GM18502 (cell line): ENCODE results near the gene FHIT.
A peak's percentile ranks its signal among the peaks of the same experiment; 100 is the strongest.

Experiments
- ATAC-seq: cut with Tn5 transposase; IDR thresholded peaks from one replicate; pipeline ENCODE4 v1.9.1; 2021; ENCODE audit warnings: mild to moderate bottlenecking; ENCODE audit not compliant: unreplicated experiment, poor library complexity

The FHIT gene

GRCh38 chr3:60603860-60604259, 647.4 kb downstream of the FHIT start:
- ATAC-seq = no peak

GRCh38 chr3:60600848-60601247, 650.4 kb downstream of the FHIT start:
- ATAC-seq = no peak

DNA sequence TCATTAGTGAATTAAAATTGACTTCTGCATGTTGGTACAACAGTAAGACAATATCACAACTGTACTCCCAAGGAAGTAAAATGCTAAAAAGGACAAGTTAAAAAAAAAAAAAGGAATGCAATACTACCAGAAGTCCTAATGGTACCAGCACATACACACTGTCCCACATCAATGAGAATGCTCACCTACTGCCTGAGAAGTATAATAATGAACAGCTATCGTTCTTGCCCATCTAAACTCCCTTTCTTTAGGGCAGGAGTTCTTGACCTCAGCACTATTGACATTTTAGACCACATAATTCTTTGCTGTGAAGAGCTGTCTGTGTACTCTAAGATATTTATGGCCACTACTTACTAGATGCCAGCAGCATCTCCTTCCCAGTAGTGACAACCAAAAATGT, 651.7 kb downstream of the FHIT start:
- ATAC-seq = no peak

GRCh38 chr3:60598671-60599070, 652.6 kb downstream of the FHIT start:
- no peak for ATAC-seq

DNA sequence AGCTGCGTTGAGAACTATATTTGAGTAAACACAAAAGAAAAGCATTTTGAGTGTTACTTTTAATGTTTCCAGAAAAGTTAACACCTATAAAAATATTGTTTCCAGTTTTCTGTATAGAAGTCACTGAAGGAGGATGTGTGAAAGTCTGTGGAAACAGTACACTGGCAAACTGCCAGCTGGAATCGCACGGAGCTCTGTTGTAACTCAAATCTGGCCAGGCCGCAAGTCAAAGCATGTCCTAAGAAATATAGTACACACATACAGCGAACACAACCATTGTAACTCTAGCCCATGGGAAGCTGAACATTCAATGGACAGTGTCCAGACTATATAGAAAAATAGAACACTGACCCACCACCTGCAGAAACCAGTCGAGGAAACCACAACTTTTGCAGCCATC, 657.2 kb downstream of the FHIT start:
- ATAC-seq = no peak

DNA sequence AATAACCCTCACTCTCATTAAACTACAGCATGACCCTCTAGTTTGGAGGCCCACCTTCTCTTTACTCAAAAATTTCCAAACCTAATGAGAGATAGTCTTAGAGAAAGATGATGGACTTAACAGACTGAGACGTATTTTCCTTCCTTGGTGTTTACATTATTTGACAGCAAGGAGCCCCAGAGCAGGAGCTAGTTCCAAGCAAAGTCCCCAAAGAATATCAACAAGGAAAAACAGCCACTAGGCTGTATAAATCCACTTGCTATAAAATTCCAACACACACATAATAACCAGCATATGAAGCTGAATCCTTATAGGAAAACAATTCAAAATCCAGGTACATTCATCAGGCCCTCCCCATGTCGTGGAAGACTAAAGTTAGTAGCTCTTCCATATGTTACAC, 660.0 kb downstream of the FHIT start:
- ATAC-seq = no peak

DNA sequence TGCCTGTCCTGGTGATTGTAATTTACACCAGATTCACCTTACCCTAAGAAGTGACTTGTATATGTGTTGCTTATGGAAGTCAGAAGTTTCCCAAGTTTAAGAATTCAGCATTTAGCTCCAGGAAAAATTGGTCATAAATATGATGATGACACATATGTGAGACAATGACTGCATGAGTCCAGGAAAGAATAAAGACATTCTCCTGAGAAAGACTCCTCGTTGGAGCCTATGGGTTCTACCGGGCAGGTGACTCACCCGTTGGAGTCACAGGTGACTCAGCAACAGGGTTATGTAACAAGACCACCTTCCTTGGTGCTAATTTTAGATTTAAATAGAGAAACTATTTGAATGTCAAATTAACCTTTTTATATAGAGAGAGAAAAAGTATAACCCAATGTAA, 662.4 kb downstream of the FHIT start:
- ATAC-seq = no peak

DNA sequence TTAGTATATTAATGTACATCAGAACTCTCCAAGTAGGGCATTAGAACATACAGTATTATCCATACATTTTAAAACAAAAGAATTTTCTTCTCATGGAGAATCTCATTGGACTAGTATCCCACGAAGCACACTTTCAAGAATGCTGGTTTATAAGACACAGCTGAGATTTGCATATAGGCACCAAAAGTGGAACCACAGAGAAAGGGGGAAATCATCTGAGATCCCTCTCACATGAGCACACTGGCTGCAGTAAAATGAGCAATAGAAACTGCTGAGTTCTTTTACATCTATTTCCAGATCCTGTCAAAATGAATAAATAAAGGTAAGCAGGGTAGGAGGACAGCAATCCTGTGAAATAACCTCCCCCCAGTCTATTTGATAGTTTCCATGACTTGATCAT, 665.3 kb downstream of the FHIT start:
- ATAC-seq = no peak

DNA sequence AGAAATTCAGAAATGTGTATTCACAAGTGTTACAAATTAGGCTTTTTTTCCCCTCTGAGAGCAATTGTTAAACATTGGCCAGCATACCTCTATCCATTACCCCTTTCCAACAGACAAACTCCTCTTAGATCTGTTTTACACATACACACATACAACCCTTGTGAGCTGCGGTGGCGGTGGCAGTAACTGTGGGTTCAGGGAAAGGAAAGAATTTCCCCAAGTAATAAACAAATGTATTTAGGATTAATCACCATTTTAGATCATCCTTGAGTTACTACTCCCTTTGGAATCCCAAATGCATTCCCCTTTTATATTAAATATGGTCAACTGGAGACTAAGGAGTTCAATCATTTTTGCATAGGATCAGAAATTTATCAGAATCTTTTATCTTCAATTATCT, 667.0 kb downstream of the FHIT start:
- ATAC-seq = no peak

DNA sequence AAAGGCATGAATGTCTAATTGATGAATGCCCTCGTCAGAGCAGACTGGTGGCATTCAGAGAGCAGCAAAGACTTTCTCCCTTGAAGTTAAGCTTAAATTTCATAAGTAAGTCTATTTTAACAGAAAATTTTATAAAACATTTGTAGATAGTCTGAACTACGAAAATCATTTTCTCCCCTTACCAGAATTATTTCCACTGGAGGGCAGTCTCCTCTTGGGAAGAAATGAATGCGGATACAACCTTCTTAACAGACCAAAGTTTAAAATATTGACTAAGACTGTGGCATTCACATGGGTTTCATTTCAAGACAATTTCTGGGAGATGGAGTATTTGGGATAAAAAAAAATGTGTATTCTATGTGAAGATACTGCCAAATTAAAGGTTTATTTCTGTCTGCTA, 669.0 kb downstream of the FHIT start:
- ATAC-seq = no peak

GRCh38 chr3:60580809-60581208, 670.4 kb downstream of the FHIT start:
- ATAC-seq = no peak

DNA sequence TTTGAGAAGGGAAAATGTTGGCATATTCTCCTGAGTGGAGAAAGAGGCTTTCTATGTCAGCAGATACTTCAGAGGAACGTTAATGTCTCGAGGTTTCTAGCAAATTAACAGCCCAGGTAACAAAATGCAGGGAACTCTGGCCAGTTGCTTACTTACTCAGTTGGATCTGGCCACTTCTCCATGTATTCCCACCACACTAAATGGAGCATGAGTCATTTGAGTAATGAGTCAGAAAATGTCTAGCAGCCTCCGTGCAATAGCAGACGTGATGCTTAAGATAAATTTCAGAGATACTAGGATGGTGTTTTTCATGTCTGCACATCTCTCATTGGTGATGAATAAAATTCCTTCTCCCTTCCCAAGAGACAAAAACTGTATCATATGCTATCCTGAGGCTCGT, 671.5 kb downstream of the FHIT start:
- ATAC-seq = no peak

DNA sequence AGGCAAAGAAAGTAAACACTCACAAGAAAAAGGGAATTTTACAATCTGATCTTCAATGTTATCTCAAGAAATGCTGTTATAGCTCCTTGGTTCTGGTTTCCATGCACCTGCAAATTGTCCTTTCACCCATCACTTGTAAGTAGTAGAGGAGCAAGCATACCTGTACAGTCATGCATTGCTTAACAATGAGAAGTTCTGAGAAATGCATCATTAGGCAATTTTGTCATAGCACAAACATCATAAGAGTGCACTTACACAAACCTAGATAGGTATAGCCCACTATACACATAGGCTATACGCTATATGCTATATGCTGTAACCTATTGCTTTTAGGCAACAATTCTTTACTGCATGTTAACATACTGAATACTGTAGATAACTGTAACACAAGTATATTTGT, 672.3 kb downstream of the FHIT start:
- no peak for ATAC-seq

- no peak for ATAC-seq
Measured at GRCh38 chr3:60577601-60578000, 673.7 kb downstream of the FHIT start.

DNA sequence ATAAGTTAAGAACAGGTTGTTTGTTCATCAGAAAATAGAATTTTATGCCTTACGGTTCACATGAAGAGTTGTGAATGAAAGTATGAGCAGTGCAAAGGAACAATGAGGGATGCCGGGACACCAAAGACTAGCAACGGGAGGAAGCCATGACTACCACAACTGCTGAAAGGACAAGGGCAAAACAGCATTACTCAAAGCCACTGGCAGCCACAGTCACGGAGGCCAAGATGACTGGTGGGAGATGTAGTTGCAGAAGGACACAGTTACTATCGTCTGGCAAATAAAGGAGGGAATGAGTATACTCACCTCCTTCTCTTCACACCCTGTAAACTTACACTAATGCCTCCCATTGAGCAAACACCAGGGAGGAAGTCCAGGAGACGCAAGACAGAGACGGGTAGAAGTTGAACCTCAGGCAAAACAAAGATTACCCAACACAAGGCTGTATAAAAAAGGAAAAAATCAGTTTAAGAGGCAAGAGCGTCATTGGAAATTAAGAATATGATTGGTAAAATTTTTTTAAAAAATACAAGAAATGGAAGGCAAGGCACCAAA, 675.5 kb downstream of the FHIT start:
- no peak for ATAC-seq

DNA sequence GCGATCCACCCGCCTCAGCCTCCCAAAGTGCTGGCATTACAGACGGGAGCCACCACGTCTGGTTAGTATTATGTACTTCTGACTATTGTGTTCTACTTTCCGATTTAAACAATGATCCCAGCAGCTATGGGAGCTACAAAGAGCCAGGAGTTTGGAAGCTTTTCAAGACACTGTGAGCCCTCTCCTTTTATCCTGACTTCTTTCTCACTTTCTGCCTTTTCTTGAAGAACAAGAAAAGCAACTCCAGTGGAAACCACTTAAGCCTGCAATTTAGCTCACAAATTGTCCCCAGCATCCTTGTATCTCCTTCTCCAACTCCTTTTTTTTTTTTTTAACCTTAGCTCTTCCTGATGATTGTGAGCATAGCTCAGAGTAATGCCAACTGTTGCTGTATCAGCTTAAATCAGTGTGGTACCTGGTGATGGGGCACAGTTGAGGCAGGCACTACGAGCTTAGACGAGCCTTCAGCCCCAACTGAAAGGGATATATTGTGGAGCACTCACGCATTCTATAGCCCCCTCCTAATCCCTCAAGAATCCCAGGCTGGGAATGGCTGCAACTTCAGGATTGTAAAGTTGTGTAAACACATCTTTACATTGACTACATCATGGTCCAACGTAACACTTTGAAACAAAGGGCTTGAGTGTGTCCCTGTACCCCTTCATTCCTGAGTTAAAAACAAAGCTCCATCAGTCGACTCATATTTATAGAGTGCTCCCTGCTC, 677.0 kb downstream of the FHIT start:
- no peak for ATAC-seq

- ATAC-seq = no peak
Measured at GRCh38 chr3:60573494-60573893, 677.8 kb downstream of the FHIT start.

GRCh38 chr3:60571511-60571910, 679.7 kb downstream of the FHIT start:
- ATAC-seq = no peak

DNA sequence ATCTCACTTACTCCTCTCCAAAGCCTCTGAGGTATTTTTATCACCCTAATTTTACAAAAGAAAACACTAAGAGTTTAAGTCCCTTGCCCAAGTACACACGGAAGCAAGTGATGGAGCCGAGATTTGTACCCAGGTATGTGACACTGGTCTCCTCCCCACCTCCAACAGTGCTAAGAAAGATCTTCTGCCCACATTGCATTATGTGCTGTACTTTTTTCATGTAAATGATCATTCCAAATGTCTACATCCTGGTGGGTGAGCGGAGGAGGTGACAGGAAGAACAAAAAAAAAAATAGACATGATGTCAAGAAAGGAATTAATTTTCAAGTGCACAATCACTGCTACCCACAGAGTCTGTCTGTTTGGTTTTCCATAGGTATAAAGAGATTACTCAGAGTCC, 694.1 kb downstream of the FHIT start:
- no peak for ATAC-seq

- ATAC-seq = peak; percentile 87
Measured at GRCh38 chr3:60555686-60556354, 695.4 kb downstream of the FHIT start.

GRCh38 chr3:60553144-60553543, 698.1 kb downstream of the FHIT start:
- ATAC-seq = no peak

DNA sequence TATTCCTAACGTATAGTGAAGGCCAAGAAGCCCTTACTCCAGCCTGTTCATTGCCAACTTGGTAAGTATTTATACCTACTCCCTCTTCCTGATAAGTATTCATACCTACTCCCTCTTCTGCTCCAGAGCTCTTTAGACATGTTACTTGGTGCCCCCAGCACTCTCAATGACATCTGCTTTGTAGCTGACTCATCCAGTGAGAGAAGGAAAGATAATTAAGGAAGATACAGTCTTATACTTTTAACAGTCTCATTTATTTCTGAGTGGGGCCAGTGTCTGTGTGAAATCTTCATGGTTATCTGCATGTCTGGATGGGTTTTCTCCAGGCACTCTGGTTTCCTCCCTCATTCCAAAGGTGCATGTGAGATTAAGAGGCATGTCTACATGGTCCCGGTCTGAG, 698.7 kb downstream of the FHIT start:
- no peak for ATAC-seq
